Measurements from ENCODE around the gene EEF1G. TPM values are rescaled to one million over a fixed set of nuclear protein-coding genes. Genes with fewer than 3 reads are reported as not detected.
"Not testable (repeated sequence)": the region's sequence is repeated elsewhere in the genome, so short reads cannot be mapped to it uniquely, and the experiment has no call there.

EEF1G gene
- total RNA-seq, 1 experiment from 2014 or later, result 1,351 TPM

DNA sequence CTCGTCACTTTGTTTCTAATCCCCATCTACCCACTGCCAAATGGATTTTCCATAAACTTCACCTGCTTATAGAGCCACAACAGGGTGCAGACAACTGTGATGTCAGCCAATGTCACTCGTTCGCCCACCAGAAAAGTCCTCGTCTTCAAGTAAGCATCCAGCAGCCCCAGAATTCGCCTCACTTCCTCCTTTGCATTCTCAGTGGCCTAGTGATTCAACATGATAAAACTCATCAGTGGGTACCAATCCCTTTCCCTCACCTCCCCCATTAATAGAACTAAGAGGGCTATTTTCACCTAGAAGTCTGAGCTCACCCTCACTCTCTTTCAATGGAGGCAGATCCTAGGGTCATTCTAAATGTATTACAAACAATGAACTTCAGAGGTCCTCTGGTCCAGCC, 2.8 kb downstream of the EEF1G start:
- not testable (repeated sequence) for H3K4me2 ChIP-seq (ENCODE audit: low read depth, low read length, poor library complexity, severe bottlenecking); H3K9me3 ChIP-seq (ENCODE audit: low read length); H3K4me3 ChIP-seq (ENCODE audit: low read length); H3K9me2 ChIP-seq (replicated peaks; ENCODE audit: insufficient read depth, low read length); H2AFZ ChIP-seq (ENCODE audit: low read length); H3K9ac ChIP-seq (ENCODE audit: low read length); DNase-seq; H3K27ac ChIP-seq (ENCODE audit: low read length); H3K27me3 ChIP-seq (ENCODE audit: low read length)
- H3K36me3 ChIP-seq (ENCODE audit: insufficient read depth, low read length), result peaks cover 40% of the 10 kb centered on the region
- H4K20me1 ChIP-seq (ENCODE audit: insufficient read depth, low read depth, low read length), result peaks cover 19% of the 10 kb centered on the region
- peaks cover 51% of the 10 kb centered on the region for H3K79me2 ChIP-seq (ENCODE audit: low read length)
- H3K4me1 ChIP-seq (ENCODE audit: low read length), result peaks cover 29% of the 10 kb centered on the region

DNA sequence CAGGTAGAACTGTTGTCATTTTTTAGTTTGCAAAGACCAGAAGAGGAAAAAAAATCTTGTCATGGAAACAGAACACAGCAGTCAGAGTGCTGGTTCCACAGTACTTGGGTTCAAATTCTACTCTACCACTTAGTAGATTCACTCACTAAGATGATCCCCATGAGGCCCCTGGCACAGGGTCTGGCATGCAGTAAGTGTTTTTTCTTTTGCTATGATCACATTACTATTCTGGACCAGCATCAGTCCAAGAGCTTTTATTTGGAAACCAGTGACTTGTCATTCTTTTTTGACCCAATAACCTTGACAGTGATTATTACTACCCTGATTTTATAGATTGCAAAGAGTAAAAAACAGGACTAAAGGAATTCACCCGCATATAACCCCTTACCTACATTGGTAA, 4.1 kb downstream of the EEF1G start:
- no peak overlapping the region for H2AFZ ChIP-seq (ENCODE audit: low read length)
- H4K20me1 ChIP-seq (ENCODE audit: insufficient read depth, low read depth, low read length), result peaks cover 19% of the 10 kb centered on the region
- no peak for DNase-seq
- no peak overlapping the region for H3K27ac ChIP-seq (ENCODE audit: low read length)
- peaks cover 51% of the 10 kb centered on the region for H3K79me2 ChIP-seq (ENCODE audit: low read length)
- peaks cover 18% of the 10 kb centered on the region for H3K4me1 ChIP-seq (ENCODE audit: low read length)
- no peaks in the 10 kb centered on the region for H3K9me2 ChIP-seq (replicated peaks; ENCODE audit: insufficient read depth, low read length)
- no peaks in the 10 kb centered on the region for H3K27me3 ChIP-seq (ENCODE audit: low read length)
- no peak overlapping the region for H3K4me2 ChIP-seq (ENCODE audit: low read depth, low read length, poor library complexity, severe bottlenecking)
- peaks cover 50% of the 10 kb centered on the region for H3K36me3 ChIP-seq (ENCODE audit: insufficient read depth, low read length)
- H3K9ac ChIP-seq (ENCODE audit: low read length), result no peak overlapping the region
- H3K4me3 ChIP-seq (ENCODE audit: low read length), result no peak overlapping the region
- H3K9me3 ChIP-seq (ENCODE audit: low read length), result no peaks in the 10 kb centered on the region

DNA sequence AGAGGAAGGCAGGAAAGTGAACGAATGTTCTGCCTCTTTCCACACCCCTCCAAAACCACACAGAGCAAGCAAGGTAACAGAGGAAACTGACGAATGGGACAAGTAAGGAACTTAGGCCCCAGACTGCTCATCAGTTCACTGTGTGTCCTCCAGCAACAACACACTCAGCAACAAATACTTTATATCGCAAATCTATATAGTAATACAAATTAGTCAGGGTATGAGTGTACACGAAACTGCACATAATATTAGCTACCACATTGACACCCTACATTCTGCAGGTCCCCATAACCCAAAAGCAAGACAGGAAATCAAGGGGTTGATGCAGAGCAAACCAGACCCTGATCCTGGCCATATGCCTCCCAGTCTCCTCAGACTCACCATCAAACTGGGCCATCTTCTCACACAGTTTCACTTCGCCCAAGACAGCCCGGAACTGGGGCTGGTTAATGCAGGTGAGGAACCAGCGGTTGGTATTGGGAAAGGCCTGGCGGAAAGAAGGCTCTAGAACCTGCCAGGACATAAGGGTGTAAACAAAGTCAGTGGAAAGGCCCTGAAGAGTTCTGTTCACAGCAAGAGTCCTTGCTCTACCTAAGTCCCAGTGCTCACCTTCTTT, 6.6 kb downstream of the EEF1G start:
- H3K27me3 ChIP-seq (ENCODE audit: low read length), result no peaks in the 10 kb centered on the region
- peaks cover 52% of the 10 kb centered on the region for H3K36me3 ChIP-seq (ENCODE audit: insufficient read depth, low read length)
- H3K79me2 ChIP-seq (ENCODE audit: low read length), result peaks cover 36% of the 10 kb centered on the region
- peaks cover 15% of the 10 kb centered on the region; the same call in 1 of the 2 replicates for H4K20me1 ChIP-seq (ENCODE audit: insufficient read depth, low read depth, low read length)
- no peak overlapping the region for H3K27ac ChIP-seq (ENCODE audit: low read length)
- no peak overlapping the region for H3K9ac ChIP-seq (ENCODE audit: low read length)
- H3K9me3 ChIP-seq (ENCODE audit: low read length), result no peaks in the 10 kb centered on the region
- H3K4me2 ChIP-seq (ENCODE audit: low read depth, low read length, poor library complexity, severe bottlenecking), result no peak overlapping the region
- H3K4me1 ChIP-seq (ENCODE audit: low read length), result peaks cover 5% of the 10 kb centered on the region
- H2AFZ ChIP-seq (ENCODE audit: low read length), result no peak overlapping the region
- DNase-seq, result no peak
- no peaks in the 10 kb centered on the region for H3K9me2 ChIP-seq (replicated peaks; ENCODE audit: insufficient read depth, low read length)
- H3K4me3 ChIP-seq (ENCODE audit: low read length), result no peak overlapping the region

DNA sequence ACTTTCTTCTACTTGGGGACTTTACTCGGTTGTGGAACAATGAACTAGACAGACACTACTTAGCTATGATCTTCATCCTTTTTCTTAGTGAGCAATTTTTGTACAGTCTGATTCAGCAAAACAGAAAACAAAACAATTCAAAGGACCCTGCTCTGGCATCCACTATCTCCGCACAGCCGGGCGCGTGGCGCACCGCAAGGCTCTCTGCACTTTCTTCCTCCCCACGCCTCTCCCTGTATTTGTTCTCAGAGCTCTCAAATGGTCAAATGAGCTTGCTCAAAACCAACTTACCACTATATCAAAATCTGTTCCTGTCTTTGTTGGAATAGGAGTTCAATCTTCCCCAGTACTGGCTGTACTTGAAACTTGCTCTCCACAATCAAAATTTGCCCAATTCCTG, 7.4 kb downstream of the EEF1G start:
- no peak overlapping the region for H3K4me2 ChIP-seq (ENCODE audit: low read depth, low read length, poor library complexity, severe bottlenecking)
- no peaks in the 10 kb centered on the region for H3K4me1 ChIP-seq (ENCODE audit: low read length)
- H3K9me2 ChIP-seq (replicated peaks; ENCODE audit: insufficient read depth, low read length), result no peaks in the 10 kb centered on the region
- no peak overlapping the region for H3K4me3 ChIP-seq (ENCODE audit: low read length)
- H4K20me1 ChIP-seq (ENCODE audit: insufficient read depth, low read depth, low read length), result peaks cover 6% of the 10 kb centered on the region; the same call in 1 of the 2 replicates
- H3K36me3 ChIP-seq (ENCODE audit: insufficient read depth, low read length), result peaks cover 44% of the 10 kb centered on the region; the same call in 1 of the 2 replicates
- no peaks in the 10 kb centered on the region for H3K9me3 ChIP-seq (ENCODE audit: low read length)
- no peak overlapping the region for H3K27ac ChIP-seq (ENCODE audit: low read length)
- peaks cover 27% of the 10 kb centered on the region for H3K79me2 ChIP-seq (ENCODE audit: low read length)
- no peak overlapping the region for H3K9ac ChIP-seq (ENCODE audit: low read length)
- no peak overlapping the region for H2AFZ ChIP-seq (ENCODE audit: low read length)
- DNase-seq, result no peak
- no peaks in the 10 kb centered on the region for H3K27me3 ChIP-seq (ENCODE audit: low read length)

DNA sequence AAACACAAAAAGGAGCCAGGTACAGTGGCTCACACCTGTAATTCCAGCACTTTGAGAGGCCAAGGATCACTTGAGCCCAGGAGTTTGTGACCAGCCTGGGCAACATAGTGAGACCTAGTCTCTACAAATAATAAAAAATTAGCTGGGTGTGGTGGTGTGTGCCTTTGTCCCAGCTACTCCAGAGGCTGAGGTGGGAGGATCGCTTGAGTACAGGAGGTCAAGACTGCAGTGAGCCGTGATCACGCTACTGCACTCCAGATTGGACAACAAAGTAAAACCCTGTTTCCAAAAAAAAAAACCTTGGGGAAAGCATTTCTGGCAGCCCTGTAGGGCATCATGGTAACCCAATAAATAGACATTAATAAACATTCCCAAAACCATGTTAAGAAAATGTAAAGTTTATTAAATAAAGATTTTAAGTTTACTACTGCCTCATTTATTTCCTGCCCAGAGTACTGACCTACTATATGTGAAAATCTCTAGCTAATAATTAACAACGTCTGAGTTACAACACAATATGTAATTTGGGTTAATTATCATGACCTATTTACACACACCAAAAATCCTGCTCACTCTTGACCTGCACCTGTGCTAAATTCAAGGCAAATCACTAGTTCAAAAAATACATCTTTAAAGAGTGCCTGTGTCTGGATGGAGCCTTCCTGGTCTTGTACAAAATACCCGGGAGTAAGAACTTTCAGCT, 8.4 kb downstream of the EEF1G start:
- Histone ChIP-seq H3K9me3 (ENCODE audit: low read length) (no peaks in the 10 kb centered on the region), H3K4me1 (ENCODE audit: low read length) (no peaks in the 10 kb centered on the region), H3K4me2 (ENCODE audit: low read depth, low read length, poor library complexity, severe bottlenecking) (no peak overlapping the region), H3K36me3 (ENCODE audit: insufficient read depth, low read length) (peaks cover 41% of the 10 kb centered on the region), H3K9ac (ENCODE audit: low read length) (no peak overlapping the region), H3K27me3 (ENCODE audit: low read length) (no peaks in the 10 kb centered on the region), H3K9me2 (replicated peaks; ENCODE audit: insufficient read depth, low read length) (no peaks in the 10 kb centered on the region), H2AFZ (ENCODE audit: low read length) (no peak overlapping the region), H4K20me1 (ENCODE audit: insufficient read depth, low read depth, low read length) (peaks cover 9% of the 10 kb centered on the region; the same call in 1 of the 2 replicates), H3K27ac (ENCODE audit: low read length) (no peak overlapping the region), H3K79me2 (ENCODE audit: low read length) (peaks cover 19% of the 10 kb centered on the region), H3K4me3 (ENCODE audit: low read length) (no peak overlapping the region)
- no peak for DNase-seq

DNA sequence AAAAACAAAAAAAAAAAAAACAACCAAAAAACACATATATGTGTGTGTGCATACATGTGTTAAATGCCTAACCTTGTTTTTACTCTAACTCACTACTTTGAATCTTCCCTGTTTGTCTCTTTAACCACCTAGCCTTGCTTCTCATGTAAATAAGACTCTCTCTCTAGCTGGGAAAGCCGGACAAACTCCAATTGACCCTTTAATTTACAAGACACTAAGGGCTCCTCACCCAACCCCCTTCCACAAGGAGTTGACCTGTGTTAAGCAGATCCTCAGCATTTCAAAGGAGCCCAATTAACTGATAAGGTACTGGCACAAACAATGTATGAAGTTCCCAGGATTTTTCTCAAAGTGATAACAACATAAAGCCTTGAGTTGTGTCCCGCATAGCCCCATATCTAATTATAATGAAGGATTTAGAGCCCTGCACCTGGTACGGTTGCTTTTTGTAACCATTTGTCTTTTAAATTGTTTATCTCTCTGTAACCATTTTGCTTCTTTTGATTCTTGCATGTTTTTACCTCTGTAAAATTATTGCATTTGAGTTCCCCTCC, 11.9 kb downstream of the EEF1G start:
- not testable (repeated sequence) for H3K27me3 ChIP-seq (ENCODE audit: low read length); H3K79me2 ChIP-seq (ENCODE audit: low read length); H3K4me2 ChIP-seq (ENCODE audit: low read depth, low read length, poor library complexity, severe bottlenecking); H3K9ac ChIP-seq (ENCODE audit: low read length); H3K27ac ChIP-seq (ENCODE audit: low read length); DNase-seq; H4K20me1 ChIP-seq (ENCODE audit: insufficient read depth, low read depth, low read length); H3K9me3 ChIP-seq (ENCODE audit: low read length); H2AFZ ChIP-seq (ENCODE audit: low read length); H3K9me2 ChIP-seq (replicated peaks; ENCODE audit: insufficient read depth, low read length); H3K4me3 ChIP-seq (ENCODE audit: low read length)
- peaks cover 51% of the 10 kb centered on the region for H3K36me3 ChIP-seq (ENCODE audit: insufficient read depth, low read length)
- H3K4me1 ChIP-seq (ENCODE audit: low read length), result peaks cover 20% of the 10 kb centered on the region

GRCh38 chr11:62560566-62561103, 13.1 kb downstream of the EEF1G start:
- Histone ChIP-seq H3K36me3 (ENCODE audit: insufficient read depth, low read length) (peaks cover 41% of the 10 kb centered on the region), H3K4me1 (ENCODE audit: low read length) (peaks cover 31% of the 10 kb centered on the region), H3K9me3 (ENCODE audit: low read length) (no peaks in the 10 kb centered on the region), H3K27ac (ENCODE audit: low read length) (no peak overlapping the region), H3K79me2 (ENCODE audit: low read length) (no peaks in the 10 kb centered on the region; the same call in 1 of the 2 replicates), H3K9ac (ENCODE audit: low read length) (no peak overlapping the region), H3K4me3 (ENCODE audit: low read length) (no peak overlapping the region), H3K4me2 (ENCODE audit: low read depth, low read length, poor library complexity, severe bottlenecking) (no peak overlapping the region), H3K27me3 (ENCODE audit: low read length) (no peaks in the 10 kb centered on the region), H2AFZ (ENCODE audit: low read length) (no peak overlapping the region), H4K20me1 (ENCODE audit: insufficient read depth, low read depth, low read length) (peaks cover 8% of the 10 kb centered on the region; the same call in 1 of the 2 replicates), H3K9me2 (replicated peaks; ENCODE audit: insufficient read depth, low read length) (no peaks in the 10 kb centered on the region)
- peak; percentile 68 for DNase-seq

DNA sequence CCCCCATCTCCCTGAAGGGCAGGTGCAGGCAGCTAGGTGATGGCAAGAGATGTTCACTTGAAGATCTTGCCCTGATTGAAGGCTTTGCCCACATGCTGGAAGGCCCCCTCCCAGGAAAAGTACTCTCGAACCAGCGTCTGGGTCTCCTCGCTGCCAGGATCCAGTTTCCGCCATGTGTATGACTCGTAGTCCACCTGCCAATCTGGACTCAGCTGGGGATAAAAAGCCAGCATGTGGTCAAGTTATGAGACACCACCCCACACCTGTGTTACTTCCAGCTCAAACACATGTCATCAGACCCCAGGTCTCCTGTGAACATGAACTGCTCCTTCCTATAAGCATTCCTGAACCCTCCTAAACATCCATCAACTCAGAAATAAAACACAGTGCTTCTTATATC, 14.1 kb downstream of the EEF1G start:
- H3K36me3 ChIP-seq (ENCODE audit: insufficient read depth, low read length), result peaks cover 34% of the 10 kb centered on the region
- H3K79me2 ChIP-seq (ENCODE audit: low read length); H3K27me3 ChIP-seq (ENCODE audit: low read length); H3K9me3 ChIP-seq (ENCODE audit: low read length); DNase-seq; H3K9ac ChIP-seq (ENCODE audit: low read length); H3K9me2 ChIP-seq (replicated peaks; ENCODE audit: insufficient read depth, low read length); H3K27ac ChIP-seq (ENCODE audit: low read length); H3K4me3 ChIP-seq (ENCODE audit: low read length); H2AFZ ChIP-seq (ENCODE audit: low read length); H3K4me2 ChIP-seq (ENCODE audit: low read depth, low read length, poor library complexity, severe bottlenecking): not testable (repeated sequence)
- H4K20me1 ChIP-seq (ENCODE audit: insufficient read depth, low read depth, low read length), result peaks cover 13% of the 10 kb centered on the region
- H3K4me1 ChIP-seq (ENCODE audit: low read length), result peaks cover 35% of the 10 kb centered on the region

All from Karpas-422 (cell line).